K562 (cell line): ENCODE data around the gene METTL14.

Experiments used
- CHD2 ChIP-seq: IDR thresholded peaks from 2 replicates; pipeline ENCODE4 v1.6.1; 2011; ENCODE audit warnings: low read depth, low read length
- CTCF ChIP-seq, 3 experiments: IDR thresholded peaks in 2 of 3; conservative IDR thresholded peaks in 1 of 3; 2 replicates each; pipeline ENCODE4 v1.5.1; 2011 to 2012; ENCODE audit warnings: low read length in 3 of 3, mild to moderate bottlenecking in 3 of 3, control low read depth in 2 of 3, improper control_type of control experiment in 1 of 3, inconsistent platforms in 1 of 3, low read depth in 1 of 3, mixed read lengths in 1 of 3, moderate library complexity in 1 of 3; ENCODE audit not compliant: insufficient read depth in 2 of 3
- HLTF ChIP-seq: fragments of 450-650 bp; IDR thresholded peaks from 2 replicates; pipeline ENCODE4 v1.6.1; 2016
- KLF6 ChIP-seq: fragments of 250-450 bp; sonication (Bioruptor Pico); IDR thresholded peaks from 2 replicates; pipeline ENCODE4 v1.4.0; 2020; ENCODE audit warnings: mild to moderate bottlenecking, moderate library complexity, borderline replicate concordance
- RCOR1 ChIP-seq, 2 experiments: IDR thresholded peaks; 2 replicates each; pipeline ENCODE4 v1.6.1; 2012; ENCODE audit warnings: low read depth in 2 of 2, low read length in 2 of 2, borderline replicate concordance in 1 of 2, improper control_type of control experiment in 1 of 2
- SAFB ChIP-seq: fragments of 200-400 bp; formaldehyde crosslinking; IDR thresholded peaks from 2 replicates; pipeline ENCODE4 v1.6.1; 2017; ENCODE audit warnings: low read depth, low read length, borderline replicate concordance
- TOE1 ChIP-seq, 2 experiments: fragments of 450-650 bp in 1 of 2; sonication (generic) in 1 of 2; formaldehyde crosslinking in 1 of 2; IDR thresholded peaks; 2 replicates each; pipeline versions ENCODE4 v1.7.1 to v1.8.0; 2016 to 2022; ENCODE audit warnings: borderline replicate concordance in 2 of 2, mild to moderate bottlenecking in 2 of 2, antibody characterized with exemption in 1 of 2, inconsistent platforms in 1 of 2, low read depth in 1 of 2, missing genetic modification reagents in 1 of 2, moderate library complexity in 1 of 2
- ZBTB1 ChIP-seq: sonication (generic); formaldehyde crosslinking; IDR thresholded peaks from 2 replicates; pipeline ENCODE4 v1.8.1; 2023; ENCODE audit warnings: missing genetic modification reagents, low read depth, mild to moderate bottlenecking, borderline replicate concordance
- ZFX ChIP-seq: sonication (generic); formaldehyde crosslinking; IDR thresholded peaks from 2 replicates; pipeline ENCODE4 v1.8.0; 2022; ENCODE audit warnings: mild to moderate bottlenecking, missing genetic modification reagents, moderate library complexity
- ZNF124 ChIP-seq: sonication (generic); formaldehyde crosslinking; IDR thresholded peaks from 2 replicates; pipeline ENCODE4 v1.8.1; 2022; ENCODE audit warnings: missing genetic modification reagents
- TF ChIP-seq, protein P1 (sequence below): fragments of 450-650 bp; IDR thresholded peaks from 2 replicates; pipeline ENCODE4 v1.6.1; 2016; ENCODE audit warnings: antibody characterized with exemption

- TF ChIP-seq TOE1 (IDR thresholded peaks at IDR 0.05; ENCODE audit: borderline replicate concordance) (no peak), TOE1 (CRISPR knock-in tag; IDR thresholded peaks at IDR 0.05; ENCODE audit: borderline replicate concordance, low read depth) (no peak), CHD2 (no peak), ZFX (CRISPR knock-in tag) (no peak), RCOR1 (IDR thresholded peaks at IDR 0.05; ENCODE audit: borderline replicate concordance in 1 of 2, low read depth in 2 of 2, low read length in 2 of 2) (no peak), CTCF (IDR thresholded peaks at IDR 0.05 in 2 of 3, conservative IDR thresholded peaks at IDR 0.05 in 1 of 3; ENCODE audit: insufficient read depth in 2 of 3, low read depth in 1 of 3, low read length in 3 of 3) (peak in 2 of 3 experiments; percentile 11 to 25; a peak in 1 of 6 replicates), SAFB (no peak), HLTF (no peak), ZBTB1 (CRISPR knock-in tag) (no peak), KLF6 (CRISPR knock-in tag) (no peak), ZNF124 (no peak)
- TF ChIP-seq, protein P1, sequence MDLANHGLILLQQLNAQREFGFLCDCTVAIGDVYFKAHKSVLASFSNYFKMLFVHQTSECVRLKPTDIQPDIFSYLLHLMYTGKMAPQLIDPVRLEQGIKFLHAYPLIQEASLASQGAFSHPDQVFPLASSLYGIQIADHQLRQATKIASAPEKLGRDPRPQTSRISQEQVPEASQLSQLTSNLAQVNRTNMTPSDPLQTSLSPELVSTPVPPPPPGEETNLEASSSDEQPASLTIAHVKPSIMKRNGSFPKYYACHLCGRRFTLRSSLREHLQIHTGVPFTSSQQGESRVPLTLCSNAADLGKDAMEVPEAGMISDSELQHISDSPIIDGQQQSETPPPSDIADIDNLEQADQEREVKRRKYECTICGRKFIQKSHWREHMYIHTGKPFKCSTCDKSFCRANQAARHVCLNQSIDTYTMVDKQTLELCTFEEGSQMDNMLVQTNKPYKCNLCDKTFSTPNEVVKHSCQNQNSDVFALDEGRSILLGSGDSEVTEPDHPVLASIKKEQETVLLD, result no peak
Observed at GRCh38 chr4:118676128-118676527, 9.1 kb upstream of the METTL14 start.
